NCI-H1048 (cell line): ENCODE results near the gene NSD2.
A peak's percentile ranks its signal among the peaks of the same experiment; 100 is the strongest.
"Not testable (repeated sequence)": the region's sequence is repeated elsewhere in the genome, so short reads cannot be mapped to it uniquely, and the experiment has no call there.

ENCODE experiments used
- DNase-seq: peaks from one replicate; lab custom pipeline; 2025; lab: John Stamatoyannopoulos, UW

NSD2 gene

GRCh38 chr4:1870578-1871443 lies at the start of gene NSD2:
Gene NSD2 (plus strand): TSS chr4:1871393. CDS start chr4:1900655, 29,262 bp downstream.
- peak; percentile 84 for DNase-seq

GRCh38 chr4:1821679-1822567 lies 49.3 kb upstream of the NSD2 start:
- no peak for DNase-seq

GRCh38 chr4:1822568-1823544 lies 48.3 kb upstream of the NSD2 start:
- no peak for DNase-seq

GRCh38 chr4:1823545-1823932 lies 47.7 kb upstream of the NSD2 start:
- DNase-seq = no peak

- DNase-seq = no peak
Observed at GRCh38 chr4:1824746-1825145, 46.4 kb upstream of the NSD2 start.

- no peak for DNase-seq
Observed at GRCh38 chr4:1825326-1825725, 45.9 kb upstream of the NSD2 start.

GRCh38 chr4:1826531-1827350 lies 44.5 kb upstream of the NSD2 start:
- no peak for DNase-seq

- DNase-seq = no peak
Observed at GRCh38 chr4:1830234-1830633, 41.0 kb upstream of the NSD2 start.

- no peak for DNase-seq
Observed at GRCh38 chr4:1830642-1831228, 40.5 kb upstream of the NSD2 start.

GRCh38 chr4:1831331-1831730 lies 39.9 kb upstream of the NSD2 start:
- no peak for DNase-seq

GRCh38 chr4:1832690-1833089 lies 38.5 kb upstream of the NSD2 start:
- DNase-seq = no peak

- DNase-seq = no peak
Observed at GRCh38 chr4:1833307-1834046, 37.7 kb upstream of the NSD2 start.

GRCh38 chr4:1834047-1834775 lies 37.0 kb upstream of the NSD2 start:
- no peak for DNase-seq

GRCh38 chr4:1835836-1836235 lies 35.4 kb upstream of the NSD2 start:
- DNase-seq = not testable (repeated sequence)

- no peak for DNase-seq
Observed at GRCh38 chr4:1836650-1837049, 34.5 kb upstream of the NSD2 start.

GRCh38 chr4:1837069-1837468 lies 34.1 kb upstream of the NSD2 start:
- DNase-seq = no peak

GRCh38 chr4:1839282-1839681 lies 31.9 kb upstream of the NSD2 start:
- no peak for DNase-seq

- no peak for DNase-seq
Observed at GRCh38 chr4:1841201-1841886, 29.8 kb upstream of the NSD2 start.

GRCh38 chr4:1841887-1842210 lies 29.3 kb upstream of the NSD2 start:
- no peak for DNase-seq
